Calu3 (cell line): Measurements from ENCODE around the gene ZNF213. TPM values are rescaled to one million over a fixed set of nuclear protein-coding genes. Genes with fewer than 3 reads are reported as not detected.

Source experiments
- BruUV-seq: library from RNA; stranded (reverse); fragments of 400-500 nt; replicated peaks from 2 replicates; lab custom pipeline; 2021; lab: Mats Ljungman, UMichigan
- CTCF ChIA-PET: fragments of 300-600 bp; sonication (Branson Sonifier 250); formaldehyde crosslinking; loops from one replicate; lab custom pipeline; 2022; ENCODE audit warnings: antibody characterized with exemption; lab: Charles Lee
- DNase-seq: peaks from one replicate; pipeline ENCODE4 v3.0.0; 2022
- H3K27ac Mint-ChIP-seq: one replicate; pipeline ENCODE4 v1.8.0; 2022; ENCODE audit warnings: mixed read lengths; ENCODE audit not compliant: unreplicated experiment
- H3K27me3 Mint-ChIP-seq: one replicate; pipeline ENCODE4 v1.8.0; 2022; ENCODE audit warnings: mixed read lengths; ENCODE audit not compliant: unreplicated experiment
- H3K36me3 Mint-ChIP-seq: one replicate; pipeline ENCODE4 v1.8.0; 2022; ENCODE audit warnings: mild to moderate bottlenecking, moderate library complexity, mixed read lengths; ENCODE audit not compliant: insufficient read depth, unreplicated experiment
- H3K4me1 Mint-ChIP-seq: one replicate; pipeline ENCODE4 v1.8.0; 2022; ENCODE audit warnings: mild to moderate bottlenecking, low read depth, mixed read lengths; ENCODE audit not compliant: unreplicated experiment
- H3K4me3 Mint-ChIP-seq: one replicate; pipeline ENCODE4 v1.8.0; 2022; ENCODE audit warnings: mild to moderate bottlenecking, low read depth, moderate library complexity, mixed read lengths; ENCODE audit not compliant: unreplicated experiment
- H3K9me3 Mint-ChIP-seq: one replicate; pipeline ENCODE4 v1.8.0; 2022; ENCODE audit warnings: low read depth, mixed read lengths; ENCODE audit not compliant: unreplicated experiment
- intact Hi-C: fragments of 100-400 bp; cut with micrococcal nuclease; formaldehyde crosslinking; loops from one replicate; pipeline ENCODE4 v1.10.0; 2022; ENCODE audit not compliant: unreplicated experiment
- total RNA-seq: library from RNA; stranded (reverse); gene quantifications from 2 replicates; pipeline ENCODE4 v1.2.3, GENCODE V29; 2022
- TF ChIP-seq, protein P1 (sequence below): fragments of 200-600 bp; IDR thresholded peaks from one replicate; pipeline ENCODE4 v1.8.0; 2022; ENCODE audit warnings: antibody characterized with exemption; ENCODE audit not compliant: unreplicated experiment

The ZNF213 gene
- total RNA-seq, 1 experiment from 2014 or later = 11.8 TPM

- CTCF ChIA-PET = interaction anchor here (0.8 to 0.9 kb wide), 2 partner anchors 20 to 73 kb away, joined by 3 to 12 read pairs; no protein-coding TSS in a partner anchor
- peak overlapping the region; percentile 46 for H3K27ac Mint-ChIP-seq
These were observed 56.1 kb downstream of the ZNF213 start for GRCh38 chr16:3190949-3191353.

More at GRCh38 chr16:3190949-3191353, 56.1 kb downstream of the ZNF213 start:
- BruUV-seq = no TSS peak
- DNase-seq = no peak
- Mint-ChIP-seq H3K4me1 (peaks cover 25% of the 10 kb centered on the region), H3K27me3 (peaks cover 70% of the 10 kb centered on the region), H3K9me3 (no peaks in the 10 kb centered on the region), H3K36me3 (peaks cover 43% of the 10 kb centered on the region), H3K4me3 (peak overlapping the region; percentile 54)
- TF ChIP-seq, protein P1, sequence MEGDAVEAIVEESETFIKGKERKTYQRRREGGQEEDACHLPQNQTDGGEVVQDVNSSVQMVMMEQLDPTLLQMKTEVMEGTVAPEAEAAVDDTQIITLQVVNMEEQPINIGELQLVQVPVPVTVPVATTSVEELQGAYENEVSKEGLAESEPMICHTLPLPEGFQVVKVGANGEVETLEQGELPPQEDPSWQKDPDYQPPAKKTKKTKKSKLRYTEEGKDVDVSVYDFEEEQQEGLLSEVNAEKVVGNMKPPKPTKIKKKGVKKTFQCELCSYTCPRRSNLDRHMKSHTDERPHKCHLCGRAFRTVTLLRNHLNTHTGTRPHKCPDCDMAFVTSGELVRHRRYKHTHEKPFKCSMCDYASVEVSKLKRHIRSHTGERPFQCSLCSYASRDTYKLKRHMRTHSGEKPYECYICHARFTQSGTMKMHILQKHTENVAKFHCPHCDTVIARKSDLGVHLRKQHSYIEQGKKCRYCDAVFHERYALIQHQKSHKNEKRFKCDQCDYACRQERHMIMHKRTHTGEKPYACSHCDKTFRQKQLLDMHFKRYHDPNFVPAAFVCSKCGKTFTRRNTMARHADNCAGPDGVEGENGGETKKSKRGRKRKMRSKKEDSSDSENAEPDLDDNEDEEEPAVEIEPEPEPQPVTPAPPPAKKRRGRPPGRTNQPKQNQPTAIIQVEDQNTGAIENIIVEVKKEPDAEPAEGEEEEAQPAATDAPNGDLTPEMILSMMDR = no peak
- intact Hi-C loops = no loop called here

Other genes with a start within 250 kb of the ZNF213 start
- gene FLYWCH1, start 223.1 kb upstream of the ZNF213 start, total RNA-seq = 34.8 and 36.8 TPM in 2 replicates
- gene KREMEN2, start 170.8 kb upstream of the ZNF213 start, total RNA-seq = 0.51 TPM in 1 of 2 replicates, not detected in the other
- gene PAQR4, start 165.7 kb upstream of the ZNF213 start, total RNA-seq = 51.0 and 56.0 TPM in 2 replicates
- 91.2 and 107 TPM in 2 replicates for gene PKMYT1, start 154.6 kb upstream of the ZNF213 start, total RNA-seq
- gene CLDN9, start 122.1 kb upstream of the ZNF213 start, total RNA-seq = 13.5 and 17.8 TPM in 2 replicates
- 1.2 and 2.1 TPM in 2 replicates for gene CLDN6, start 116.8 kb upstream of the ZNF213 start, total RNA-seq
- 478 and 509 TPM in 2 replicates for gene TNFRSF12A, start 114.7 kb upstream of the ZNF213 start, total RNA-seq
- gene HCFC1R1, start 111.1 kb upstream of the ZNF213 start, total RNA-seq = 61.1 and 75.4 TPM in 2 replicates
- gene THOC6, start 111.0 kb upstream of the ZNF213 start, total RNA-seq = 50.8 and 54.4 TPM in 2 replicates
- gene BICDL2, start 98.1 kb upstream of the ZNF213 start, total RNA-seq = 59.4 and 70.9 TPM in 2 replicates
- gene MMP25, start 88.5 kb upstream of the ZNF213 start, total RNA-seq = 0.27 and 0.31 TPM in 2 replicates
- 81.8 and 89.0 TPM in 2 replicates for gene IL32, start 69.4 kb upstream of the ZNF213 start, total RNA-seq
- gene ZSCAN10, start 35.7 kb upstream of the ZNF213 start, total RNA-seq = not detected in 2 replicates
- 17.2 and 17.7 TPM in 2 replicates for gene ZNF205, start 22.4 kb upstream of the ZNF213 start, total RNA-seq
- 0.40 and 0.54 TPM in 2 replicates for gene OR1F1, start 53.2 kb downstream of the ZNF213 start, total RNA-seq
- gene ZNF200, start 100.1 kb downstream of the ZNF213 start, total RNA-seq = 12.7 and 14.6 TPM in 2 replicates
- not detected in 2 replicates for gene MEFV, start 121.6 kb downstream of the ZNF213 start, total RNA-seq
- 46.9 and 51.2 TPM in 2 replicates for gene ZNF263, start 148.5 kb downstream of the ZNF213 start, total RNA-seq
- 9.3 and 10.3 TPM in 2 replicates for gene TIGD7, start 170.4 kb downstream of the ZNF213 start, total RNA-seq
- gene ZNF75A, start 170.5 kb downstream of the ZNF213 start, total RNA-seq = 46.8 and 50.5 TPM in 2 replicates
- gene OR2C1, start 220.9 kb downstream of the ZNF213 start, total RNA-seq = not detected in 2 replicates